Nephron progenitor cell (in vitro differentiated cells): Measurements from ENCODE around the gene LONP1.

Experiments
- DNase-seq: peaks from one replicate; pipeline ENCODE4 v3.0.0; 2021
- H3K27ac Mint-ChIP-seq: 2 replicates; pipeline ENCODE4 v1.8.0; 2021; ENCODE audit warnings: mild to moderate bottlenecking, moderate library complexity, mixed read lengths
- H3K27me3 Mint-ChIP-seq: 2 replicates; pipeline ENCODE4 v1.8.0; 2021; ENCODE audit warnings: mild to moderate bottlenecking, low read depth, mixed read lengths; ENCODE audit not compliant: poor library complexity
- H3K36me3 Mint-ChIP-seq: 2 replicates; pipeline ENCODE4 v1.8.0; 2021; ENCODE audit warnings: low read depth, mixed read lengths
- H3K4me1 Mint-ChIP-seq: 2 replicates; pipeline ENCODE4 v1.8.0; 2021; ENCODE audit warnings: mixed read lengths
- H3K4me3 Mint-ChIP-seq: 2 replicates; pipeline ENCODE4 v1.8.0; 2021; ENCODE audit warnings: mild to moderate bottlenecking, moderate library complexity, mixed read lengths
- H3K9me3 Mint-ChIP-seq: 2 replicates; pipeline ENCODE4 v1.8.0; 2021; ENCODE audit warnings: mild to moderate bottlenecking, moderate library complexity, mixed read lengths
- TF ChIP-seq, protein P1 (sequence below): fragments of 200-600 bp; sonication (generic); IDR thresholded peaks from 2 replicates; pipeline ENCODE4 v1.5.0; 2021; ENCODE audit warnings: antibody characterized with exemption

Gene LONP1

DNA sequence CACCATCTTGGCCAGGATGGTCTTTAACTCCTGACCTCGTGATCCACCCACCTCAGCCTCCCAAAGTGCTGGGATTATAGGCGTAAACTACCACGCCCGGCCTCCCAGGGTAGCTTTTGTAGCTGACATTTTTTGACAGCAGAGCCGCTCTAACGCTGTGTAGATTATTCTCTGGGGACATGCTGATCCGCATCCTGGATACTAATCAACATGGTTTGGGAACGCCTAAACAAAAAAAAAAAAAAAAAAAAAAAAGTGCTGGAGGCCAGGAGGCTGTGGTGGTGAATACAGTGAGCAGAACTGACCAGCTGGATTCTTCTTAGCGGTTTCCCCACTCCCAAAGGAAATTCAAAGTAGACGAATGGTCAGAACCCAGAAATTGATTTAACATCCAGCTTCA is 5.1 kb downstream of the LONP1 start:
- Mint-ChIP-seq H3K4me1 (peaks cover 24% of the 10 kb centered on the region), H3K9me3 (no peaks in the 10 kb centered on the region), H3K27ac (no peak overlapping the region), H3K27me3 (no peaks in the 10 kb centered on the region), H3K4me3 (no peak overlapping the region), H3K36me3 (peaks cover 33% of the 10 kb centered on the region)
- TF ChIP-seq, protein P1, sequence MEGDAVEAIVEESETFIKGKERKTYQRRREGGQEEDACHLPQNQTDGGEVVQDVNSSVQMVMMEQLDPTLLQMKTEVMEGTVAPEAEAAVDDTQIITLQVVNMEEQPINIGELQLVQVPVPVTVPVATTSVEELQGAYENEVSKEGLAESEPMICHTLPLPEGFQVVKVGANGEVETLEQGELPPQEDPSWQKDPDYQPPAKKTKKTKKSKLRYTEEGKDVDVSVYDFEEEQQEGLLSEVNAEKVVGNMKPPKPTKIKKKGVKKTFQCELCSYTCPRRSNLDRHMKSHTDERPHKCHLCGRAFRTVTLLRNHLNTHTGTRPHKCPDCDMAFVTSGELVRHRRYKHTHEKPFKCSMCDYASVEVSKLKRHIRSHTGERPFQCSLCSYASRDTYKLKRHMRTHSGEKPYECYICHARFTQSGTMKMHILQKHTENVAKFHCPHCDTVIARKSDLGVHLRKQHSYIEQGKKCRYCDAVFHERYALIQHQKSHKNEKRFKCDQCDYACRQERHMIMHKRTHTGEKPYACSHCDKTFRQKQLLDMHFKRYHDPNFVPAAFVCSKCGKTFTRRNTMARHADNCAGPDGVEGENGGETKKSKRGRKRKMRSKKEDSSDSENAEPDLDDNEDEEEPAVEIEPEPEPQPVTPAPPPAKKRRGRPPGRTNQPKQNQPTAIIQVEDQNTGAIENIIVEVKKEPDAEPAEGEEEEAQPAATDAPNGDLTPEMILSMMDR, result no peak
- no peak for DNase-seq

DNA sequence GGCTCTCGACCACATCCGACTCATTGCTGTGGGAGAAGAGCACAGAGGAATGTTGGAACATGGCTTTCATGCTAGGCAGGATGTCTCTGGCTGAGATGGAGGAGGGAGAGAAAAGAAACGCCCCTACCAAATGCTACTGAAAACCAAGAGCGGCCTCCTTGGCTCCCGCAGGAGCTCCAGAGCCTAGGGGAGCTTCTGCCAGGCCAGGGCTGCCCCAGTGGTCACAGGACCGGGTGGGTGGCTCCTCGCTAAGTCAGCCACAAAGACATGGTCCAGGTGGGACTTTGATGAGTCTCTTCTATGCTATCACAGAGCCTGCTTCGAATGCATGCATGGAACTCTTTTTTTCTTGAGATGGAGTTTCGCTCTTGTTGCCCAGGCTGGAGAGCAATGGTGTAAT is 6.7 kb downstream of the LONP1 start:
- no peak overlapping the region for H3K4me3 Mint-ChIP-seq
- no peaks in the 10 kb centered on the region for H3K9me3 Mint-ChIP-seq
- H3K4me1 Mint-ChIP-seq, result peaks cover 13% of the 10 kb centered on the region
- peaks cover 3% of the 10 kb centered on the region for H3K27me3 Mint-ChIP-seq
- H3K36me3 Mint-ChIP-seq, result peaks cover 33% of the 10 kb centered on the region
- no peak overlapping the region for H3K27ac Mint-ChIP-seq
- TF ChIP-seq, protein P1, result no peak
- no peak for DNase-seq

- Mint-ChIP-seq H3K4me3 (no peak overlapping the region), H3K4me1 (no peaks in the 10 kb centered on the region)
Observed at GRCh38 chr19:5711713-5712161, 8.2 kb downstream of the LONP1 start.

DNA sequence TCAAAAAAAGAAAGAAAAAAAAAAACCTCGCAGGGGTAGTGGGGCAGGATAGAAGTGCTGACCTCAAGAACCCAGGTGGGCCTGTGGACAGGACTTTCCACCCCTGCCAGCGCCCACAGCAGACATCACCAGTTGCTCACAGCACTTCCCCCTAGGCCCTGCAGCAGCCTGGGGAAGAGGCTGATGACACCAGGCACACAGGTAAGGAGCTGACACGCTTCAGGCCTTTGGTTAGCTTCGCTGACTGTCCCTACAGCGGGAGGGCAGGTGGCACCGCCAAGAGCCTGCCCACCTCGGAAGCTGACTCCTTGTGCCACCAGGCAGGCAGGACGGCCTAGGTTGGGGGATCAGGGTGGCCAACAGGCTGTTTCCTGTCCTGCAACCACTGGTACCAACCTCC is 8.9 kb downstream of the LONP1 start:
- Mint-ChIP-seq H3K36me3 (peaks cover 27% of the 10 kb centered on the region), H3K4me3 (no peak overlapping the region), H3K27ac (no peak overlapping the region), H3K4me1 (no peaks in the 10 kb centered on the region), H3K27me3 (peaks cover 3% of the 10 kb centered on the region), H3K9me3 (no peaks in the 10 kb centered on the region)
- TF ChIP-seq, protein P1, result no peak
- DNase-seq, result no peak

More at GRCh38 chr19:5711713-5712161, 8.2 kb downstream of the LONP1 start:
- no peaks in the 10 kb centered on the region for H3K9me3 Mint-ChIP-seq
- no peak for DNase-seq
- TF ChIP-seq, protein P1, result no peak
- H3K36me3 Mint-ChIP-seq, result peaks cover 23% of the 10 kb centered on the region
- peaks cover 3% of the 10 kb centered on the region for H3K27me3 Mint-ChIP-seq
- H3K27ac Mint-ChIP-seq, result no peak overlapping the region

GRCh38 chr19:5707576-5708575 is 12.1 kb downstream of the LONP1 start:
- Mint-ChIP-seq H3K4me1 (no peaks in the 10 kb centered on the region), H3K9me3 (peaks cover 5% of the 10 kb centered on the region), H3K4me3 (no peak overlapping the region), H3K36me3 (peaks cover 34% of the 10 kb centered on the region), H3K27ac (no peak overlapping the region), H3K27me3 (peaks cover 5% of the 10 kb centered on the region)
- TF ChIP-seq, protein P1, result no peak
- DNase-seq, result no peak
